IMR-90 (cell line): ENCODE measurements around the gene C5AR1. TPM values are rescaled to one million over a fixed set of nuclear protein-coding genes. Genes with fewer than 3 reads are reported as not detected.

Experiments
- ATAC-seq: fragments of 200-7000 bp; cut with Tn5 transposase; 2 replicates; pipeline ENCODE4 v1.9.1; 2020; ENCODE audit warnings: low read depth, mild to moderate bottlenecking, moderate library complexity
- BruUV-seq: library from RNA; stranded (reverse); fragments of 400-500 nt; replicated peaks from 2 replicates; lab custom pipeline; 2021; lab: Mats Ljungman, UMichigan
- CTCF ChIA-PET: fragments of 300-600 bp; formaldehyde crosslinking; extraction: SDS; loops from one replicate; lab custom pipeline; 2021; ENCODE audit warnings: antibody characterized with exemption; lab: Yijun Ruan, JAX
- POLR2A ChIA-PET: fragments of 300-600 bp; sonication (Branson Sonifier 250); formaldehyde crosslinking; loops from one replicate; lab custom pipeline; 2022; ENCODE audit warnings: antibody characterized with exemption; ENCODE audit not compliant: unreplicated experiment; lab: Charles Lee
- DNase-seq: peaks from one replicate; pipeline ENCODE4 v3.0.0; 2013
- H2AFZ ChIP-seq: replicated peaks from 2 replicates; pipeline ENCODE3; 2013; ENCODE audit warnings: low read length, mild to moderate bottlenecking; ENCODE audit not compliant: poor library complexity
- H2AK5ac ChIP-seq: 2 replicates; pipeline ENCODE4 v1.6.1; 2013; ENCODE audit warnings: low read depth, low read length, inconsistent platforms
- H2AK9ac ChIP-seq: replicated peaks from 2 replicates; pipeline ENCODE3; 2013; ENCODE audit warnings: mild to moderate bottlenecking, low read depth, low read length, moderate library complexity; ENCODE audit not compliant: poor library complexity
- H2BK120ac ChIP-seq: 2 replicates; pipeline ENCODE4 v1.6.1; 2013; ENCODE audit warnings: low read depth, low read length, inconsistent platforms
- H2BK15ac ChIP-seq: 3 replicates; pipeline ENCODE4 v1.6.1; 2013; ENCODE audit warnings: low read depth, low read length, inconsistent platforms
- H2BK20ac ChIP-seq: 2 replicates; pipeline ENCODE4 v1.6.1; 2013; ENCODE audit warnings: low read depth, mild to moderate bottlenecking, inconsistent platforms, low read length, moderate library complexity
- H2BK5ac ChIP-seq: 2 replicates; pipeline ENCODE4 v1.6.1; 2013; ENCODE audit warnings: mild to moderate bottlenecking, low read depth, low read length, inconsistent platforms; ENCODE audit not compliant: poor library complexity, severe bottlenecking
- H3K14ac ChIP-seq: replicated peaks from 2 replicates; pipeline ENCODE4 v1.6.1; 2013; ENCODE audit warnings: low read depth, low read length, inconsistent platforms
- H3K18ac ChIP-seq: 2 replicates; pipeline ENCODE4 v1.6.1; 2013; ENCODE audit warnings: low read depth, low read length, control low read depth
- H3K23ac ChIP-seq: 2 replicates; pipeline ENCODE4 v1.6.1; 2013; ENCODE audit warnings: low read depth, low read length, inconsistent platforms
- H3K27ac ChIP-seq: 2 replicates; pipeline ENCODE4 v1.5.1; 2013; ENCODE audit warnings: mild to moderate bottlenecking, control low read depth, low read length; ENCODE audit not compliant: insufficient read depth
- H3K27me3 ChIP-seq: 2 replicates; pipeline ENCODE4 v1.6.1; 2013; ENCODE audit warnings: low read length; ENCODE audit not compliant: control insufficient read depth, insufficient read depth
- H3K36me3 ChIP-seq: 2 replicates; pipeline ENCODE4 v1.6.1; 2013; ENCODE audit warnings: low read length, mixed read lengths; ENCODE audit not compliant: control insufficient read depth, insufficient read depth
- H3K4ac ChIP-seq: 2 replicates; pipeline ENCODE4 v1.6.1; 2013; ENCODE audit warnings: low read depth, low read length, inconsistent platforms
- H3K4me1 ChIP-seq: 2 replicates; pipeline ENCODE4 v1.6.1; 2013; ENCODE audit warnings: low read length, mixed read lengths; ENCODE audit not compliant: control insufficient read depth, insufficient read depth
- H3K4me2 ChIP-seq: 2 replicates; pipeline ENCODE4 v1.6.1; 2013; ENCODE audit warnings: low read depth, mild to moderate bottlenecking, control low read depth, low read length, moderate library complexity
- H3K4me3 ChIP-seq: 2 replicates; pipeline ENCODE4 v1.5.1; 2013; ENCODE audit warnings: low read depth, mild to moderate bottlenecking, control low read depth, low read length, moderate library complexity; ENCODE audit not compliant: insufficient read depth
- H3K56ac ChIP-seq: 2 replicates; pipeline ENCODE4 v1.6.1; 2013; ENCODE audit warnings: low read length, inconsistent platforms; ENCODE audit not compliant: insufficient read depth; ENCODE audit errors: extremely low read depth
- H3K79me1 ChIP-seq, 2 experiments: 2 replicates each; pipeline ENCODE4 v1.6.1; 2013; ENCODE audit warnings: low read length in 2 of 2, inconsistent platforms in 1 of 2, low read depth in 1 of 2
- H3K9ac ChIP-seq: 2 replicates; pipeline ENCODE4 v1.6.1; 2013; ENCODE audit warnings: low read depth, low read length, control low read depth
- H3K9me1 ChIP-seq: 2 replicates; pipeline ENCODE4 v1.6.1; 2013; ENCODE audit warnings: low read length, inconsistent platforms; ENCODE audit not compliant: insufficient read depth
- H3K9me3 ChIP-seq: 2 replicates; pipeline ENCODE4 v1.6.1; 2013; ENCODE audit warnings: low read length; ENCODE audit not compliant: control insufficient read depth, insufficient read depth
- H4K20me1 ChIP-seq: 2 replicates; pipeline ENCODE4 v1.6.1; 2013; ENCODE audit warnings: low read length, inconsistent platforms; ENCODE audit not compliant: insufficient read depth
- H4K5ac ChIP-seq: 2 replicates; pipeline ENCODE4 v1.6.1; 2013; ENCODE audit warnings: mild to moderate bottlenecking, low read depth, low read length, control low read depth
- H4K8ac ChIP-seq, 2 experiments: 2 replicates each; pipeline ENCODE4 v1.6.1; 2013; ENCODE audit warnings: low read depth in 2 of 2, low read length in 2 of 2, control low read depth in 1 of 2, inconsistent platforms in 1 of 2
- H4K91ac ChIP-seq: 2 replicates; pipeline ENCODE4 v1.6.1; 2013; ENCODE audit warnings: low read depth, low read length, inconsistent platforms; ENCODE audit not compliant: insufficient read depth
- BHLHE40 ChIP-seq: fragments of 150-350 bp; IDR thresholded peaks from 2 replicates; pipeline ENCODE4 v1.6.1; 2016; ENCODE audit warnings: mild to moderate bottlenecking, low read depth, low read length
- CHD1 ChIP-seq: IDR thresholded peaks from 2 replicates; pipeline ENCODE4 v1.6.1; 2012; ENCODE audit warnings: low read depth, low read length, improper control_type of control experiment
- FOS ChIP-seq: fragments of 150-350 bp; IDR thresholded peaks from 2 replicates; pipeline ENCODE4 v1.6.1; 2016; ENCODE audit warnings: low read depth, low read length
- MAZ ChIP-seq: IDR thresholded peaks from 2 replicates; pipeline ENCODE4 v1.6.1; 2012; ENCODE audit warnings: low read depth, mild to moderate bottlenecking, low read length, improper control_type of control experiment, moderate library complexity, borderline replicate concordance
- MXI1 ChIP-seq: IDR thresholded peaks from 2 replicates; pipeline ENCODE4 v1.6.1; 2012; ENCODE audit warnings: low read depth, mild to moderate bottlenecking, low read length, moderate library complexity, borderline replicate concordance
- RCOR1 ChIP-seq: IDR thresholded peaks from 2 replicates; pipeline ENCODE4 v1.6.1; 2012; ENCODE audit warnings: mild to moderate bottlenecking, low read length, improper control_type of control experiment; ENCODE audit not compliant: insufficient replicate concordance
- WGBS, 2 experiments: methylation state at CpG; one replicate each; pipeline versions ENCODE4 v1.1.5 to v1.1.7; 2013; ENCODE audit warnings: missing lambda C conversion rate in 2 of 2; ENCODE audit not compliant: insufficient read length in 1 of 2; ENCODE audit errors: extremely low coverage in 2 of 2; 5-methylcytosine and 5-hydroxymethylcytosine counted together
- dilution Hi-C: fragments of 300-500 bp; cut with HindIII; formaldehyde crosslinking; loops from one replicate; pipeline ENCODE4 v1.14.3; 2018; ENCODE audit warnings: low sequenced_read_pairs; ENCODE audit not compliant: unreplicated experiment
- in situ Hi-C: fragments of 300-500 bp; cut with MboI; formaldehyde crosslinking; loops from 3 replicates; pipeline ENCODE4 v1.14.3; 2019; ENCODE audit warnings: low sequenced_read_pairs, inconsistent platforms, mixed read lengths
- intact Hi-C: fragments of 100-400 bp; cut with micrococcal nuclease; formaldehyde crosslinking; loops from 2 replicates; pipeline ENCODE4 v1.10.0; 2022
- polyA plus RNA-seq, 3 experiments: library from polyadenylated mRNA; depleted of rRNA; stranded (reverse); fragments of >200 nt; gene quantifications; 2 replicates each; pipeline ENCODE4 v1.2.3, GENCODE V29; 2012; ENCODE audit warnings: low replicate concordance in 1 of 3
- total RNA-seq: library from RNA; depleted of rRNA; stranded (reverse); fragments of >200 nt; gene quantifications from 2 replicates; pipeline ENCODE4 v1.2.3, GENCODE V29; 2012
- TF ChIP-seq, protein P1 (sequence below): fragments of 150-350 bp; IDR thresholded peaks from 2 replicates; pipeline ENCODE4 v1.6.1; 2017; ENCODE audit warnings: mild to moderate bottlenecking, antibody characterized with exemption, low read length, low read depth

The C5AR1 gene
- total and polyA plus RNA-seq, 2 of the 4 experiments (the other 2 are of a cell fraction), result under 0.01 to 1.0 TPM

DNA sequence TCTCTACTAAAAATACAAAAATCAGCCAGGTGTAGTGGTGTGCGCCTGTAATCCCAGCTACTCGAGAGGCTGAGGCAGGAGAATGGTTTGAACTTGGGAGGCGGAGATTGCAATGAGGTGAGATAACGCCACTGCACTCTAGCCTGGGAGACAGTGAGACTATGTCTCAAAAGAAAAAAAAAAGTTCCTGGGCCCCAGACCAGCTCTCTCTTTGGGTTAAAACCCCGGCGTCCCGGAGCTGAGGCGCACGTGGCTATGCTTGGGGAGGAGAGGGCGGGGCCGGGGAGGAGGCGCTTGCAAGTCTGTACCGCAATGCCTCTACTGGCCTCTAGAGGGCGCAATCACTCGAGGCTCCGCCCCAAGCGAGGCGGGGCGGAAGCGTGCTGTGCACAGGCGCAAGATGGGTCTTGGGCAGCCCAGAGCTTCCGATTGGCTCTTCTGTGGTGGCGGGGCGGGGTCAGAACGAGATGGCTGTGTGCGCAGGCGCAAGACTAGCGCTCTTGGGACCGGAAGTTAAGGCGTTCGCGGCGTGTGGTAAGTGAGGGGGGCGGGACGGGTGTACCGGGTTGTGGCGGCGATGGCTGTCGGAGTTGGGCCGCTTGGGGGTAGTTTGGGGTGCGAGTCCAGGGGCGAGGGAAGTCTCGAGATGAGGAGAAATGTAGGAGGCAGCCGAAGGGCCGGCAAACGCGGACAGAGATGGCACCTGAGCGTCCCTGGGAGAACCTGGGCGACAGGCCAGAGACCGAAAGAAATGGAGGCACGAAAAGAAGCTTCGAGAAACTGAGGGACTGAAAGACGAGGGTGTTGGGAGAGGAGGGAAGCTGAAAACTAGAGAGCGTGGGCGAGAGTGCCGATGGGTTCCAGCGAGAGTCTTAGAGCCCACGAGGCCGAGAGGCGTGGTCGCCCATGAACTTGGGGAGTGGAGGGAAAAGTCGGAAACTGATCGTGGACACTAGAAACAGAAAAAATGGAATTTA is 39.4 kb downstream of the C5AR1 start, which contains the start of gene DHX34 (continued):
- TF ChIP-seq MXI1, result peak; percentile 91
- peak; percentile 72; the same call in 1 of the 2 replicates for TF ChIP-seq BHLHE40
- TF ChIP-seq RCOR1, result no peak

DNA sequence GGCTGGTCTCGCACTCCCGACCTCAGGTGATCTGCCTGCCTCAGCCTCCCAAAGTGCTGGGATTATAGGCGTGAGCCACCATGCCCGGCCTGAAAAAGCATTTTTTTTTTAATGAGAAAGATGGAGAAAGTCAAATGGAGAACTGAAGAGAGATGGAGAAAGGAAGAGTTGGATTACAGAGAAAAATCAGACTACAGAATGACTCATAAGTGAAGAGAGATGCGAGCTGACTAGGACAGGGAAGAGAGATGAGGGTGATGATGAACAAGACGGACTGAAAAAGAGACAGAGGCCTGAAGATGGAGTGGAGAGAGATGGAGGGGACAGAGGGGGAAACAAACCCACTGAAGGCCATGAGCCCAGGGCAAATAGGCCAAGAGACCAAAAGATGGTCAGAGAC is 41.0 kb downstream of the C5AR1 start:
- no peak overlapping the region for H2BK5ac ChIP-seq
- no peaks in the 10 kb centered on the region; the same call in 1 of the 2 replicates for H3K4me1 ChIP-seq
- no peak for ATAC-seq
- dilution Hi-C loops (no loop called here), in situ Hi-C loops (no loop called here), intact Hi-C loops (no loop called here)
- H3K9me1 ChIP-seq, result peaks cover 3% of the 10 kb centered on the region; the same call in 1 of the 2 replicates
- no peak overlapping the region for H4K91ac ChIP-seq
- POLR2A ChIA-PET, result no interaction called here
- H2AK5ac ChIP-seq, result 0 out of 2 replicates have a peak overlapping the region, but pooled peaks have one; percentile 4
- no peak overlapping the region for H3K4me3 ChIP-seq
- H2BK20ac ChIP-seq, result no peak overlapping the region
- no peak overlapping the region for H3K56ac ChIP-seq
- no peak overlapping the region for H3K18ac ChIP-seq
- no peak overlapping the region for H3K23ac ChIP-seq
- peaks cover 27% of the 10 kb centered on the region for H3K36me3 ChIP-seq
- no peak overlapping the region for H4K8ac ChIP-seq
- H3K27me3 ChIP-seq, result no peaks in the 10 kb centered on the region
- no TSS peak for BruUV-seq
- no peak overlapping the region for H3K4me2 ChIP-seq
- CTCF ChIA-PET, result no interaction called here
- no peak overlapping the region for H3K27ac ChIP-seq
- TF ChIP-seq CHD1 (no peak), MAZ (no peak), FOS (no peak)
- TF ChIP-seq, protein P1, sequence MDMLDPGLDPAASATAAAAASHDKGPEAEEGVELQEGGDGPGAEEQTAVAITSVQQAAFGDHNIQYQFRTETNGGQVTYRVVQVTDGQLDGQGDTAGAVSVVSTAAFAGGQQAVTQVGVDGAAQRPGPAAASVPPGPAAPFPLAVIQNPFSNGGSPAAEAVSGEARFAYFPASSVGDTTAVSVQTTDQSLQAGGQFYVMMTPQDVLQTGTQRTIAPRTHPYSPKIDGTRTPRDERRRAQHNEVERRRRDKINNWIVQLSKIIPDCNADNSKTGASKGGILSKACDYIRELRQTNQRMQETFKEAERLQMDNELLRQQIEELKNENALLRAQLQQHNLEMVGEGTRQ, result no peak
- 88% methylated on average over 6 of the region's 6 CpGs; no CpG with 5 or more reads in 1 of the 2 experiments for WGBS, 2 experiments
- H2AK9ac ChIP-seq, result peak overlapping the region; percentile 11
- H2AFZ ChIP-seq, result no peak overlapping the region
- H4K5ac ChIP-seq, result no peak overlapping the region
- no peak overlapping the region for H2BK15ac ChIP-seq
- H3K9ac ChIP-seq, result no peak overlapping the region
- no peak overlapping the region for H3K4ac ChIP-seq
- no peak overlapping the region for H3K14ac ChIP-seq
- peaks cover 41 to 49% of the 10 kb centered on the region in 2 experiments for H3K79me1 ChIP-seq
- no peak for DNase-seq
- no peaks in the 10 kb centered on the region; the same call in 1 of the 2 replicates for H4K20me1 ChIP-seq
- H2BK120ac ChIP-seq, result no peak overlapping the region
- H3K9me3 ChIP-seq, result no peaks in the 10 kb centered on the region
